Astrocyte (in vitro differentiated cells and primary cell): Measurements from ENCODE around the gene P2RX1. TPM values are rescaled to one million over a fixed set of nuclear protein-coding genes. Genes with fewer than 3 reads are reported as not detected.

Experiments
- DNase-seq: peaks from one replicate; pipeline ENCODE4 v3.0.0-alpha.2; 2010; ENCODE audit warnings: low read depth
- FAIRE-seq: peaks from 2 replicates; lab custom pipeline; 2011; peaks lifted over from hg19 to GRCh38; lab: Jason Lieb, UNC
- H2AFZ ChIP-seq: 2 replicates; pipeline ENCODE4 v1.6.0; 2012; ENCODE audit warnings: low read depth, low read length, inconsistent platforms
- H3K27ac ChIP-seq: 2 replicates; pipeline ENCODE4 v1.5.1; 2011; ENCODE audit warnings: low read depth, low read length, inconsistent platforms
- H3K27me3 ChIP-seq: 2 replicates; pipeline ENCODE4 v1.6.0; 2011; ENCODE audit warnings: low read length, inconsistent platforms; ENCODE audit not compliant: insufficient read depth
- H3K36me3 ChIP-seq: 2 replicates; pipeline ENCODE4 v1.5.1; 2011; ENCODE audit warnings: low read length, inconsistent platforms; ENCODE audit not compliant: insufficient read depth
- H3K4me1 ChIP-seq: 2 replicates; pipeline ENCODE4 v1.5.1; 2011; ENCODE audit warnings: low read length, inconsistent platforms; ENCODE audit not compliant: insufficient read depth
- H3K4me2 ChIP-seq: 2 replicates; pipeline ENCODE4 v1.6.0; 2012; ENCODE audit warnings: low read length, inconsistent platforms
- H3K4me3 ChIP-seq: 2 replicates; pipeline ENCODE4 v1.5.1; 2011; ENCODE audit warnings: low read depth, mild to moderate bottlenecking, low read length, inconsistent platforms; ENCODE audit not compliant: insufficient read depth
- H3K79me2 ChIP-seq: 2 replicates; pipeline ENCODE4 v1.6.0; 2012; ENCODE audit warnings: mild to moderate bottlenecking, low read length, inconsistent platforms; ENCODE audit not compliant: insufficient read depth
- H3K9ac ChIP-seq: 2 replicates; pipeline ENCODE4 v1.6.0; 2012; ENCODE audit warnings: mild to moderate bottlenecking, low read length, inconsistent platforms
- H3K9me3 ChIP-seq: 2 replicates; pipeline ENCODE4 v1.5.1; 2012; ENCODE audit warnings: low read depth, mild to moderate bottlenecking, low read length, inconsistent platforms; ENCODE audit not compliant: insufficient read depth
- H4K20me1 ChIP-seq: 2 replicates; pipeline ENCODE4 v1.6.0; 2012; ENCODE audit warnings: low read length, inconsistent platforms; ENCODE audit not compliant: insufficient read depth
- H3K27ac Mint-ChIP-seq: one replicate; pipeline ENCODE4 v1.8.0; 2021; ENCODE audit warnings: mild to moderate bottlenecking, mixed read lengths; ENCODE audit not compliant: unreplicated experiment
- H3K27me3 Mint-ChIP-seq: one replicate; pipeline ENCODE4 v1.8.0; 2021; ENCODE audit warnings: low read depth, mixed read lengths; ENCODE audit not compliant: unreplicated experiment
- H3K36me3 Mint-ChIP-seq: one replicate; pipeline ENCODE4 v1.8.0; 2021; ENCODE audit warnings: low read depth, mixed read lengths; ENCODE audit not compliant: unreplicated experiment
- H3K4me1 Mint-ChIP-seq: one replicate; pipeline ENCODE4 v1.8.0; 2021; ENCODE audit warnings: low read depth, mixed read lengths; ENCODE audit not compliant: unreplicated experiment
- H3K4me3 Mint-ChIP-seq: one replicate; pipeline ENCODE4 v1.8.0; 2021; ENCODE audit warnings: mild to moderate bottlenecking, moderate library complexity, mixed read lengths; ENCODE audit not compliant: unreplicated experiment
- H3K9me3 Mint-ChIP-seq: one replicate; pipeline ENCODE4 v1.8.0; 2021; ENCODE audit warnings: mild to moderate bottlenecking, mixed read lengths; ENCODE audit not compliant: unreplicated experiment
- EZH2 ChIP-seq: IDR thresholded peaks from 2 replicates; pipeline ENCODE4 v1.6.1; 2012; ENCODE audit warnings: mild to moderate bottlenecking, low read length, inconsistent platforms; ENCODE audit not compliant: insufficient read depth
- total RNA-seq: library from RNA; stranded (reverse); gene quantifications from 2 replicates; pipeline ENCODE4 v1.2.1, GENCODE V29; 2021
- TF ChIP-seq, protein P1 (sequence below): IDR thresholded peaks from 2 replicates; pipeline ENCODE4 v1.5.1; 2011; ENCODE audit warnings: low read depth, mild to moderate bottlenecking, inconsistent platforms, low read length, moderate library complexity; ENCODE audit not compliant: insufficient read depth

Gene P2RX1
- total RNA-seq, 1 donor from 2014 or later, result not detected

DNA sequence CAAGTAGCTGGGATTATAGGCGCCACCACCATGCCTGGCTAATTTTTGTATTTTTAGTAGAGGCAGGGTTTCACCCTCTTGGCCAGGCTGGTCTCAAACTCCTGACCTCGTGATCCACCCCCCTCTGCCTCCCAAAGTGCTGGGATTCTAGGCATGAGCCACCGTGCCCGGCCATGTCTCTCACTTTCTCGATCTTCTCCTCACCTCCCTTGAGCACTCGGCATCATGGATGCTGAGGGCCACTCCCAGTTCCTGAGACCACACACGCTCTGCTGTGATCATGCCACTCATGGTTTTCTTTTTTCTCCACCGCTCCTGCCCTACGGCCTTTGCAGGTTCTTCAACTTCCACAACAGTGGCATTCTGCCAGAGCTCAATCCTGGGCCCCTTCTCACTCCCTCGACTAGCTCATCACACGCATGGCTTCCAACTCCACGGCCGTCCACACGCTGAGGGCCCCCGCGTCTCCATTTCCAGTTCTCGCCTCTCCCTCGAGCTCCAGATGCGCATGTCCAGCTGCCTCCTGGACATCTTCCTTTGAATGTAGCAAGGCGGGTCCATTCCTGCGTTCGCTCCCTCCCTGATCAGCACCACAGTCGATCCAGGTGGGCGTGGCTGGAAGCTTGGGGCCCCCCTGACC is 64.7 kb downstream of the P2RX1 start:
- peaks cover 33% of the 10 kb centered on the region for H3K27me3 Mint-ChIP-seq
- H3K4me1 Mint-ChIP-seq, result peaks cover 4% of the 10 kb centered on the region
- no peaks in the 10 kb centered on the region for H3K4me1 ChIP-seq
- no peak overlapping the region for H3K4me3 ChIP-seq
- no peak overlapping the region for H3K9ac ChIP-seq
- no peaks in the 10 kb centered on the region for H3K79me2 ChIP-seq
- no peaks in the 10 kb centered on the region for H3K36me3 Mint-ChIP-seq
- H3K27ac Mint-ChIP-seq, result no peak overlapping the region
- no peak for FAIRE-seq
- no peaks in the 10 kb centered on the region for H4K20me1 ChIP-seq
- no peak overlapping the region for H3K4me2 ChIP-seq
- H3K36me3 ChIP-seq, result no peaks in the 10 kb centered on the region
- no peak overlapping the region for H3K4me3 Mint-ChIP-seq
- H3K27ac ChIP-seq, result no peak overlapping the region
- H3K27me3 ChIP-seq, result no peaks in the 10 kb centered on the region
- no peaks in the 10 kb centered on the region for H3K9me3 ChIP-seq
- H2AFZ ChIP-seq, result no peak overlapping the region
- H3K9me3 Mint-ChIP-seq, result peaks cover 2% of the 10 kb centered on the region
- DNase-seq, result no peak
- TF ChIP-seq, protein P1, sequence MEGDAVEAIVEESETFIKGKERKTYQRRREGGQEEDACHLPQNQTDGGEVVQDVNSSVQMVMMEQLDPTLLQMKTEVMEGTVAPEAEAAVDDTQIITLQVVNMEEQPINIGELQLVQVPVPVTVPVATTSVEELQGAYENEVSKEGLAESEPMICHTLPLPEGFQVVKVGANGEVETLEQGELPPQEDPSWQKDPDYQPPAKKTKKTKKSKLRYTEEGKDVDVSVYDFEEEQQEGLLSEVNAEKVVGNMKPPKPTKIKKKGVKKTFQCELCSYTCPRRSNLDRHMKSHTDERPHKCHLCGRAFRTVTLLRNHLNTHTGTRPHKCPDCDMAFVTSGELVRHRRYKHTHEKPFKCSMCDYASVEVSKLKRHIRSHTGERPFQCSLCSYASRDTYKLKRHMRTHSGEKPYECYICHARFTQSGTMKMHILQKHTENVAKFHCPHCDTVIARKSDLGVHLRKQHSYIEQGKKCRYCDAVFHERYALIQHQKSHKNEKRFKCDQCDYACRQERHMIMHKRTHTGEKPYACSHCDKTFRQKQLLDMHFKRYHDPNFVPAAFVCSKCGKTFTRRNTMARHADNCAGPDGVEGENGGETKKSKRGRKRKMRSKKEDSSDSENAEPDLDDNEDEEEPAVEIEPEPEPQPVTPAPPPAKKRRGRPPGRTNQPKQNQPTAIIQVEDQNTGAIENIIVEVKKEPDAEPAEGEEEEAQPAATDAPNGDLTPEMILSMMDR, result no peak
- TF ChIP-seq EZH2, result no peak

DNA sequence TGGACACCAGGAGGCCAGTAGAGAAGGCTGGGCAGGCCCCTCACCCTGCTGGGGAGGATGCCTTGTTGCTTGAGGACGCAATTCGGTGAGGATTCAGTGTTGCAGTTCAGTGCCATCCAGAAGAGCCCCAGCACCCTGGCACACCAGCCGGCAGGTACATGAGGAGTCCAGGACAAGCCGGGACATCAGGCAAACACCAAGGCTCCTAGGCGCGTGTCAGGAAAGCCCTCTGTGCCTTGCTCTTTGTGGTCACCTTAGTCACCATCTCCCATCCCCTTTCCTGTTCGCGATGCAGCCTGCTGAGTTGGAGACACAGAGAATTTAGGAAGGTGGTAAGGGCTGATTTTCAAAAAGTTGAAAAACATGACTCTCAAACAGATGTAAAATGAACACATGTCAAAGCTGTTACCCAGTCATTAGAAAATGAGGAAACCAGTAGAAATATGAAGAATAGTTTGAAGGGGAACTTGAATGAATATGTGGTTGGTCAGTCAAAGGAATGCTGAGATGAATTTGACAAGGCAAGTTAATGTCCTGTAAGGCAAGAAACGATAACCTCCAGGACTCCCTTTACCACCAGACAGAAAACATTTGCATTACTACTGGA is 67.9 kb downstream of the P2RX1 start:
- DNase-seq, result no peak
- no peak for FAIRE-seq
- Histone ChIP-seq H2AFZ (no peak overlapping the region), H3K4me1 (peaks cover 6% of the 10 kb centered on the region), H3K9me3 (no peaks in the 10 kb centered on the region), H3K4me3 (no peak overlapping the region), H4K20me1 (peaks cover 22% of the 10 kb centered on the region), H3K4me2 (no peak overlapping the region), H3K27ac (no peak overlapping the region), H3K79me2 (peaks cover 27% of the 10 kb centered on the region), H3K9ac (no peak overlapping the region), H3K27me3 (no peaks in the 10 kb centered on the region), H3K36me3 (peaks cover 8% of the 10 kb centered on the region)
- Mint-ChIP-seq H3K27me3 (peaks cover 33% of the 10 kb centered on the region), H3K4me1 (peaks cover 7% of the 10 kb centered on the region), H3K4me3 (no peak overlapping the region), H3K27ac (no peak overlapping the region), H3K36me3 (no peaks in the 10 kb centered on the region), H3K9me3 (peaks cover 2% of the 10 kb centered on the region)
- TF ChIP-seq, protein P1, result no peak
- no peak for TF ChIP-seq EZH2

DNA sequence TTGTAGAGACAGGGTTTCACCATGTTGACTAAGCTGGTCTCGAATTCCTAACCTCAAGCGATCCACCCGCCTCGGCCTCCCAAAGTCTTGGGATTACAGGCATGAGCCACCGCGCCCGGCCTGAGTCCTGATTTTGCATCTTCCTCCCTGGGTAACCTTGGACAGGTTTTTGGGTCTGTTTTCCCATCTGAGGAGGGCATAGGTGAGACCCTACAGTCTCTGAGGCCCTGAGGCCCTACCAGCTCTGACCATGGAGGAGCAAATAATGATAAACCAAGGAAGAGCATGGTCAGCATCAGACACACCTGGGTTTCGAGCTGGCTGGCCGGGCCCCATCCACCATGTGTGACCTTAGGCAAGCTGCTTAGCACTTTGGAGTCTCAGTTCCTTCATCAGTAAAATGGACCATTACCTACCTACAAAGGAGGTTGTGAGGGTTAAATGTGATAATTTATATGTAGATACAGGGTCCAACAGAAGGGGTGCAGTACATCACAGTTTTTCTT is 69.0 kb downstream of the P2RX1 start:
- DNase-seq (no peak), FAIRE-seq (no peak)
- no peaks in the 10 kb centered on the region for H3K27me3 ChIP-seq
- H3K79me2 ChIP-seq, result peaks cover 38% of the 10 kb centered on the region
- Mint-ChIP-seq H3K4me1 (peaks cover 7% of the 10 kb centered on the region), H3K27me3 (peaks cover 26% of the 10 kb centered on the region), H3K36me3 (no peaks in the 10 kb centered on the region), H3K4me3 (peak overlapping the region; percentile 71), H3K27ac (no peak overlapping the region), H3K9me3 (no peaks in the 10 kb centered on the region)
- H3K9me3 ChIP-seq, result no peaks in the 10 kb centered on the region
- H3K9ac ChIP-seq, result no peak overlapping the region
- H3K4me2 ChIP-seq, result no peak overlapping the region
- TF ChIP-seq EZH2, result no peak
- TF ChIP-seq, protein P1, result no peak
- no peak overlapping the region for H3K4me3 ChIP-seq
- H4K20me1 ChIP-seq, result peaks cover 26% of the 10 kb centered on the region
- no peak overlapping the region for H2AFZ ChIP-seq
- H3K4me1 ChIP-seq, result peaks cover 6% of the 10 kb centered on the region
- H3K27ac ChIP-seq, result no peak overlapping the region
- H3K36me3 ChIP-seq, result peaks cover 14% of the 10 kb centered on the region
